Measurements from ENCODE around the gene DCAF8L2. TPM values are rescaled to one million over a fixed set of nuclear protein-coding genes. Genes with fewer than 3 reads are reported as not detected.
"Not testable (repeated sequence)": the region's sequence is repeated elsewhere in the genome, so short reads cannot be mapped to it uniquely, and the experiment has no call there.

DCAF8L2 gene
- total RNA-seq (not detected in 2 replicates), polyA plus RNA-seq (not detected in 2 replicates), polyA minus RNA-seq (ENCODE audit: low replicate concordance) (not detected in 2 replicates)
- not detected in 2 replicates for polyA plus RNA-seq (2012)

DNA sequence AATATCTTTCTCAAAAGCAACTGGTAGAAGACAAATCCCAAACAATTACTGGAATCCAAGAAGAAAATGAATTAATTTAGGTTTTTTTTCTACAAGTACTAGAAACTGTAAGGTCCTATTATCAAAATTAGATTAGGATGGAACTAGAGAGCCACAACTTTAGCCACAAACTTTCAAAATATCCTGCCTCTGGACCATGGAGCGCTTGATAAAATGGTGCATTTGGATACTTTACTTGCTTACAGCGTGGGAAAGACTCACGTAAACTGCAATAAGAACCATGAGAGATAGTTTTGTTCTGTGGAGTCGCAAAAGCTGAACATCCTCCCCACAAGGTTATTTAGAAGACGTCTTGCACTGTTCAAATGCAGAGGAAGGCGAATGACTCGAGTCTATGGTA lies at the start of gene DCAF8L2:
Gene DCAF8L2 (plus strand): TSS at position 301 of the 400 bp plus-strand sequence. CDS start 156,552 bp downstream, outside the sequence.
- Histone ChIP-seq H4K20me1 (ENCODE audit: control insufficient read depth, extremely low read depth, insufficient read depth, low read length) (no peaks in the 10 kb centered on the region), H3K9me3 (ENCODE audit: control insufficient read depth, insufficient read depth, low read depth, low read length) (no peaks in the 10 kb centered on the region), H3K4me2 (ENCODE audit: extremely low read depth, insufficient read depth, low read length) (no peak within 1 kb of the TSS), H3K27me3 (ENCODE audit: control insufficient read depth, insufficient read depth, low read length) (no peaks in the 10 kb centered on the region), H3K9ac (ENCODE audit: insufficient read depth, low read length) (no peak within 1 kb of the TSS), H3K4me1 (ENCODE audit: control insufficient read depth, extremely low read depth, insufficient read depth, low read length) (no peaks in the 10 kb centered on the region), H3K4me3 (replicated peaks in 1 of 4; ENCODE audit: control extremely low read depth in 1 of 4, insufficient read depth in 1 of 4, low read depth in 3 of 4, low read length in 4 of 4) (no peak within 1 kb of the TSS), H3K36me3 (ENCODE audit: control insufficient read depth, insufficient read depth, low read length) (no peaks in the 10 kb centered on the region), H2AFZ (ENCODE audit: low read length) (no peak within 1 kb of the TSS), H3K27ac (ENCODE audit: insufficient read depth, low read length) (no peak within 1 kb of the TSS), H3K79me2 (ENCODE audit: control insufficient read depth, insufficient read depth, low read length) (no peaks in the 10 kb centered on the region)
- TF ChIP-seq, protein P1, sequence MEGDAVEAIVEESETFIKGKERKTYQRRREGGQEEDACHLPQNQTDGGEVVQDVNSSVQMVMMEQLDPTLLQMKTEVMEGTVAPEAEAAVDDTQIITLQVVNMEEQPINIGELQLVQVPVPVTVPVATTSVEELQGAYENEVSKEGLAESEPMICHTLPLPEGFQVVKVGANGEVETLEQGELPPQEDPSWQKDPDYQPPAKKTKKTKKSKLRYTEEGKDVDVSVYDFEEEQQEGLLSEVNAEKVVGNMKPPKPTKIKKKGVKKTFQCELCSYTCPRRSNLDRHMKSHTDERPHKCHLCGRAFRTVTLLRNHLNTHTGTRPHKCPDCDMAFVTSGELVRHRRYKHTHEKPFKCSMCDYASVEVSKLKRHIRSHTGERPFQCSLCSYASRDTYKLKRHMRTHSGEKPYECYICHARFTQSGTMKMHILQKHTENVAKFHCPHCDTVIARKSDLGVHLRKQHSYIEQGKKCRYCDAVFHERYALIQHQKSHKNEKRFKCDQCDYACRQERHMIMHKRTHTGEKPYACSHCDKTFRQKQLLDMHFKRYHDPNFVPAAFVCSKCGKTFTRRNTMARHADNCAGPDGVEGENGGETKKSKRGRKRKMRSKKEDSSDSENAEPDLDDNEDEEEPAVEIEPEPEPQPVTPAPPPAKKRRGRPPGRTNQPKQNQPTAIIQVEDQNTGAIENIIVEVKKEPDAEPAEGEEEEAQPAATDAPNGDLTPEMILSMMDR (conservative IDR thresholded peaks at IDR 0.05 in 1 of 2, IDR thresholded peaks at IDR 0.05 in 1 of 2; ENCODE audit: low read depth in 1 of 2, low read length in 2 of 2), result no peak
- no peak for TF ChIP-seq EZH2 (IDR thresholded peaks at IDR 0.05; ENCODE audit: low read length, missing control alignments)
- DNase-seq (ENCODE audit: low read depth in 2 of 2), result peak in 1 of 2 donors; percentile 3

DNA sequence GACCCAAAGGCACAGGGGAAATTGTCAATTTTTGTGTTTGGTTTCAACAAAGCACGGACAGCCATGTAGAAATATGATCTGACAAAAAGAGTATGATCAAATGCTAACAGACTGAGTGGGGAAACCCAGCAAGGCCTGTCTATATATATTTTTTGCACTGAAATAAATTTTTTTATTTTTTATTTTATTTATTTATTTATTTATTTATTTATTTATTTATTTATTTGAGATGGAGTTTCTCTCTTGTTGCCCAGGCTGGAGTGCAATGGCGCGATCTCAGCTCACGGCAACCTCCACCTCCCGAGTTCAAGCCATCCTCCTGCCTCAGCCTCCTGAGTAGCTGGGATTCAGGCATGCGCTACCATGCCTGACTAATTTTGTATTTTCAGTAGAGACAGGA lies 49.0 kb upstream of the DCAF8L2 start:
- not testable (repeated sequence) for H3K4me2 ChIP-seq (ENCODE audit: extremely low read depth, insufficient read depth, low read length); H3K9me3 ChIP-seq (ENCODE audit: control insufficient read depth, insufficient read depth, low read depth, low read length); H3K36me3 ChIP-seq (ENCODE audit: control insufficient read depth, insufficient read depth, low read length); H3K4me1 ChIP-seq (ENCODE audit: control insufficient read depth, extremely low read depth, insufficient read depth, low read length); H2AFZ ChIP-seq (ENCODE audit: low read length); H4K20me1 ChIP-seq (ENCODE audit: control insufficient read depth, extremely low read depth, insufficient read depth, low read length); H3K27ac ChIP-seq (ENCODE audit: insufficient read depth, low read length); DNase-seq (ENCODE audit: low read depth in 2 of 2); H3K4me3 ChIP-seq (replicated peaks in 1 of 4; ENCODE audit: control extremely low read depth in 1 of 4, insufficient read depth in 1 of 4, low read depth in 3 of 4, low read length in 4 of 4); H3K27me3 ChIP-seq (ENCODE audit: control insufficient read depth, insufficient read depth, low read length); H3K9ac ChIP-seq (ENCODE audit: insufficient read depth, low read length); H3K79me2 ChIP-seq (ENCODE audit: control insufficient read depth, insufficient read depth, low read length)

DNA sequence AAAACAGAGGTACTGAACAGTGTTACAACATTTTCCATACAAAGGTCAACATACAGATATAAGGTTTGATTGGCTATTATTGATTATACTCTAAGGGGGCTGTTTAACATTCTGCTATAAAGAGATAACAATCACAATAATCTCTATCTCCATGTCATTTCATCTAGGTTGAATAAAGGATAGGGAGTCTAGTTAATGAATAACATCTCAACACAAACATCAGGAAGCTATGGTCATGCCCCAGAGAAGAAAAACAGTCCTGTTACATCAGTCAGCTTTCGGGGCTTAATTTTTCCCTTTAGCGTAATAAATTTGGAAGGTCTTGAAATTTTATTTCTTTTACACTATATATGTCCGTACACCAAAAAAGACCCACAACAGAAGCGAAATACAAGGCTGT lies 41.5 kb upstream of the DCAF8L2 start:
- Histone ChIP-seq H3K27me3 (ENCODE audit: control insufficient read depth, insufficient read depth, low read length) (no peaks in the 10 kb centered on the region), H3K27ac (ENCODE audit: insufficient read depth, low read length) (no peak overlapping the region), H3K4me2 (ENCODE audit: extremely low read depth, insufficient read depth, low read length) (no peak overlapping the region), H3K4me3 (replicated peaks in 1 of 4; ENCODE audit: control extremely low read depth in 1 of 4, insufficient read depth in 1 of 4, low read depth in 3 of 4, low read length in 4 of 4) (no peak overlapping the region), H2AFZ (ENCODE audit: low read length) (no peak overlapping the region), H3K9me3 (ENCODE audit: control insufficient read depth, insufficient read depth, low read depth, low read length) (no peaks in the 10 kb centered on the region), H3K4me1 (ENCODE audit: control insufficient read depth, extremely low read depth, insufficient read depth, low read length) (no peaks in the 10 kb centered on the region), H3K79me2 (ENCODE audit: control insufficient read depth, insufficient read depth, low read length) (no peaks in the 10 kb centered on the region), H4K20me1 (ENCODE audit: control insufficient read depth, extremely low read depth, insufficient read depth, low read length) (no peaks in the 10 kb centered on the region), H3K36me3 (ENCODE audit: control insufficient read depth, insufficient read depth, low read length) (no peaks in the 10 kb centered on the region), H3K9ac (ENCODE audit: insufficient read depth, low read length) (no peak overlapping the region)
- DNase-seq (ENCODE audit: low read depth in 2 of 2), result no peak
- TF ChIP-seq EZH2 (IDR thresholded peaks at IDR 0.05; ENCODE audit: low read length, missing control alignments), result no peak
- TF ChIP-seq, protein P1 (conservative IDR thresholded peaks at IDR 0.05 in 1 of 2, IDR thresholded peaks at IDR 0.05 in 1 of 2; ENCODE audit: low read depth in 1 of 2, low read length in 2 of 2), result no peak

Data from fibroblast of lung (primary cell).